Ascending aorta (tissue), 2 donors: ENCODE measurements around the gene ASIC3. TPM values are rescaled to one million over a fixed set of nuclear protein-coding genes. Genes with fewer than 3 reads are reported as not detected.

ENCODE experiments used
- DNase-seq, 2 donors: peaks; one replicate each; pipeline ENCODE4 v3.0.0-alpha.2; 2019; ENCODE audit warnings: low spot score in 2 of 2
- H3K27ac ChIP-seq, 2 donors: fragments of 200-600 bp; sonication (generic); one replicate each; pipeline ENCODE4 v1.5.1; 2016 to 2017; ENCODE audit warnings: mild to moderate bottlenecking in 1 of 2
- H3K27me3 ChIP-seq: fragments of 200-600 bp; sonication (generic); one replicate; pipeline ENCODE4 v1.5.1; 2017
- H3K36me3 ChIP-seq, 2 donors: fragments of 200-600 bp; sonication (generic); one replicate each; pipeline ENCODE4 v1.5.1; 2016
- H3K4me1 ChIP-seq, 2 donors: fragments of 200-600 bp; sonication (generic); one replicate each; pipeline ENCODE4 v1.5.1; 2016 to 2017; ENCODE audit warnings: mild to moderate bottlenecking in 1 of 2
- H3K4me3 ChIP-seq, 2 donors: fragments of 200-600 bp; sonication (generic); one replicate each; pipeline ENCODE4 v1.5.1; 2016 to 2017; ENCODE audit warnings: mild to moderate bottlenecking in 1 of 2
- H3K9me3 ChIP-seq, 2 donors: fragments of 200-600 bp; sonication (generic); one replicate each; pipeline ENCODE4 v1.5.1; 2016
- intact Hi-C: fragments of 100-400 bp; cut with DNase I; formaldehyde crosslinking; loops from one replicate; pipeline ENCODE4 v1.15.1; 2023
- total RNA-seq: library from RNA; depleted of rRNA; stranded (reverse); fragments of >200 nt; gene quantifications from one replicate; pipeline ENCODE4 v1.1.0, GENCODE V29; 2016
- TF ChIP-seq, protein P1 (sequence below), 3 experiments: fragments of 200-600 bp in 2 of 3; fragments of 450-650 bp in 1 of 3; sonication (generic) in 2 of 3; IDR thresholded peaks; one replicate each; pipeline ENCODE4 v1.5.1; 2016 to 2019; ENCODE audit warnings: antibody characterized with exemption in 3 of 3, mild to moderate bottlenecking in 1 of 3, moderate library complexity in 1 of 3

ASIC3 gene
- total RNA-seq, 1 donor from 2014 or later: not detected

DNA sequence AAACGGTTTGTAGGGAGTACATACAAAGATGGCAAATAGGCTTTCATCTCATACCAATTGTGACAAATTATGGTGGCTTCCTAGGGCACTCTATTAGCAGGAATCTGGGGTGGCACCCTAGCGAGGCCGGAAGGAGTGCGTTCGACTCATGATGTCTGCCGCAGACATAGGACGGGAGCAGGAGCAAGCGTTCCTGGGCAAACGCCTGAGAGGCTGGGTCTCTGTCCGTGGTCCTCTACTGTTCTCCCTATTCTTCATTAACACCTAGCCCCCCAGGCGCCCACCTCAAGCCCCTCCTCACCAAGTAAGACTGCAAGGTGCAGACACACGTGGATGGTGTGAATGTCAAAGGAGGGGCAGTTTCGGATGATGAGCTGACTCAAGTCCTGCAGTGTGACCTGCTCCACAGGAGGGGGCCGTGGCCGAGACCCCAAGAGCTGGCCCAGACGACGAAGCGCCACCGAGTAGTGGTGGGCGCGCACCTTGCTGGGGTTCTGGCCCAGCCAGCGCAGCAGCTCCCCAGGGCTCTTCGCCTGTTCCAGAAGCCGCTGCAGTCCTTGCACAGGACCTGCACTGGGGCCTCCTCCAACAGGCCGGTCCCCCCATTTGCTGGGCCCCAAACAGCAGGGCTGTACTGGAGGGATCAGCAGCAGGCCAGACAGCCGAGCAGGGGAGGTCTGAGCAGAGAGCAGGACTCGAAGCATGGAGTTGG, 31.0 kb downstream of the ASIC3 start:
- H3K27ac ChIP-seq: peak overlapping the region in 1 of 2 donors; percentile 95

DNA sequence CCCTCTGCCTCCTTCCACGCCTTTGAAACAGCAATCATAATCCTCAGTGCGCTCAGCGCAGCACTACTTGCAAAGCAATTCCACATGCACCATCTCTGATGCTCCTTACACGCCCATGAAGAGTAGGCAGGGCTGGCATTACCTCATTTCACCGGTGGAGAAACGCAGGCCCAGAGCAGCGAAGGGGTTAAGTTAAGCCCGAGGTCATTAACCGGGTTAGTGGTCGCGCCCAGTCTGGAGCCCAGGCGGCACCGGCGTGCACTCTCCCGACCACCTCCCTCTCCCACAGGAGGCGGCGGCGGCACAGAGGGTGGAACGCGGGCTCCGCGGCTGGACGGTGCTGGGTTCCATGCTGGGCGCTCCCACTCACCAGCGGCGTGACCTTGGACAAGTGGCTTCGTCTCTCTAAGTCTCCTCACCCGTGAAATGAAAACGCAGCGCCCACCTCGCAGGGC, 31.8 kb downstream of the ASIC3 start:
- intact Hi-C loops: loop anchor here (1.0 to 10.0 kb wide), 7 partner anchors 21 to 1365 kb away; partner anchors contain the start of genes ABCB8, ABCF2, NUB1 and SLC4A2
- H3K27ac ChIP-seq: peak overlapping the region; percentile 95 to 96
- H3K4me1 ChIP-seq: peaks cover 24 to 30% of the 10 kb centered on the region in 2 donors
- DNase-seq: no peak
- H3K27me3 ChIP-seq: no peaks in the 10 kb centered on the region
- TF ChIP-seq, protein P1, sequence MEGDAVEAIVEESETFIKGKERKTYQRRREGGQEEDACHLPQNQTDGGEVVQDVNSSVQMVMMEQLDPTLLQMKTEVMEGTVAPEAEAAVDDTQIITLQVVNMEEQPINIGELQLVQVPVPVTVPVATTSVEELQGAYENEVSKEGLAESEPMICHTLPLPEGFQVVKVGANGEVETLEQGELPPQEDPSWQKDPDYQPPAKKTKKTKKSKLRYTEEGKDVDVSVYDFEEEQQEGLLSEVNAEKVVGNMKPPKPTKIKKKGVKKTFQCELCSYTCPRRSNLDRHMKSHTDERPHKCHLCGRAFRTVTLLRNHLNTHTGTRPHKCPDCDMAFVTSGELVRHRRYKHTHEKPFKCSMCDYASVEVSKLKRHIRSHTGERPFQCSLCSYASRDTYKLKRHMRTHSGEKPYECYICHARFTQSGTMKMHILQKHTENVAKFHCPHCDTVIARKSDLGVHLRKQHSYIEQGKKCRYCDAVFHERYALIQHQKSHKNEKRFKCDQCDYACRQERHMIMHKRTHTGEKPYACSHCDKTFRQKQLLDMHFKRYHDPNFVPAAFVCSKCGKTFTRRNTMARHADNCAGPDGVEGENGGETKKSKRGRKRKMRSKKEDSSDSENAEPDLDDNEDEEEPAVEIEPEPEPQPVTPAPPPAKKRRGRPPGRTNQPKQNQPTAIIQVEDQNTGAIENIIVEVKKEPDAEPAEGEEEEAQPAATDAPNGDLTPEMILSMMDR (IDR thresholded peaks at IDR 0.05): no peak
- no peaks in the 10 kb centered on the region for H3K9me3 ChIP-seq
- peaks cover 11 to 22% of the 10 kb centered on the region in 2 donors for H3K36me3 ChIP-seq
- H3K4me3 ChIP-seq: peak overlapping the region; percentile 75 to 87

More for the DNA sequence above, 31.0 kb downstream of the ASIC3 start:
- peak in 1 of 2 donors; percentile 61 for DNase-seq
- H3K4me1 ChIP-seq: peaks cover 24 to 30% of the 10 kb centered on the region in 2 donors
- TF ChIP-seq, protein P1 (IDR thresholded peaks at IDR 0.05): no peak
- peaks cover 16 to 29% of the 10 kb centered on the region in 2 donors for H3K36me3 ChIP-seq
- no peaks in the 10 kb centered on the region for H3K9me3 ChIP-seq
- intact Hi-C loops: no loop called here
- no peaks in the 10 kb centered on the region for H3K27me3 ChIP-seq
- H3K4me3 ChIP-seq: peak overlapping the region; percentile 75 to 87

DNA sequence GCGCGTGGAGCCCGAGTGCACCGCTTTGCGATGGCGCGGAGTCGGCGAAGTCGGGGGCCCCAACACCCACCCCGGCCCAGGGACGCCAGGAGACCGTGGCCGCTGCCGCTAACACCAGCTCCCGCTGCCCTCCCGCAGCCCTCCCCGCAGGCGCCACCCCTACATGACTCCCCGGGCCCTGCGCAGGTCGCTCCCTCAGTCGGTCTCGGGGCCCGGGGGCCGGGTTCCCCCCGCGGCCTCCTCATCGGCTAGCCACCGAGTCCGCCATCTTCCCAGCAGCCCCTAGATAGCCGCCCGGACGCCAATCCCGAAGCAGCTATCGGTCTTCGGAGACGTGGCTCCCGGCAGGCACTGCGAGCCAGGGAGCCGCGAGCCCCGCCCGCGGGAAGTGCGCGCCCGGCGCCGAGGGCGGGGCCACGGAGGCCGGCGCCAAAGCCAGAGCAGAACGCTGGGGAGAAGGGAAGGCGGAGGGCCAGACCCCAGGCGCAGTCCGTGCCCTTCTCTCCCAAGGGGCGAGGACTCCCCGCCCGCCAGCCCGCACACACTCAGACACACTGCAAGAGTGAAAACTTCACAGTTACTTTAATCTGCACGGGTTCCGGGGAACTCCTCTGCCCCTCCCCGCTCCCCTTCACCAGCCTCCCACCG, 32.3 kb downstream of the ASIC3 start, which contains the start of gene FASTK:
Gene FASTK (minus strand): TSS at position 288 of the 648 bp plus-strand sequence. CDS start 43 bp downstream, at position 245.
- intact Hi-C loops: loop anchor here (1.0 to 10.0 kb wide), 7 partner anchors 21 to 1366 kb away; partner anchors contain the start of genes ABCB8, ABCF2, NUB1 and SLC4A2
- peaks cover 24 to 35% of the 10 kb centered on the region in 2 donors for H3K4me1 ChIP-seq
- peak; percentile 84 to 95 for DNase-seq
- H3K9me3 ChIP-seq: no peaks in the 10 kb centered on the region
- TF ChIP-seq, protein P1 (IDR thresholded peaks at IDR 0.05): no peak
- H3K4me3 ChIP-seq: peak within 1 kb of the TSS; percentile 75 to 87
- H3K27ac ChIP-seq: peak within 1 kb of the TSS; percentile 95 to 96
- peaks cover 7 to 16% of the 10 kb centered on the region in 2 donors for H3K36me3 ChIP-seq
- no peaks in the 10 kb centered on the region for H3K27me3 ChIP-seq

DNA sequence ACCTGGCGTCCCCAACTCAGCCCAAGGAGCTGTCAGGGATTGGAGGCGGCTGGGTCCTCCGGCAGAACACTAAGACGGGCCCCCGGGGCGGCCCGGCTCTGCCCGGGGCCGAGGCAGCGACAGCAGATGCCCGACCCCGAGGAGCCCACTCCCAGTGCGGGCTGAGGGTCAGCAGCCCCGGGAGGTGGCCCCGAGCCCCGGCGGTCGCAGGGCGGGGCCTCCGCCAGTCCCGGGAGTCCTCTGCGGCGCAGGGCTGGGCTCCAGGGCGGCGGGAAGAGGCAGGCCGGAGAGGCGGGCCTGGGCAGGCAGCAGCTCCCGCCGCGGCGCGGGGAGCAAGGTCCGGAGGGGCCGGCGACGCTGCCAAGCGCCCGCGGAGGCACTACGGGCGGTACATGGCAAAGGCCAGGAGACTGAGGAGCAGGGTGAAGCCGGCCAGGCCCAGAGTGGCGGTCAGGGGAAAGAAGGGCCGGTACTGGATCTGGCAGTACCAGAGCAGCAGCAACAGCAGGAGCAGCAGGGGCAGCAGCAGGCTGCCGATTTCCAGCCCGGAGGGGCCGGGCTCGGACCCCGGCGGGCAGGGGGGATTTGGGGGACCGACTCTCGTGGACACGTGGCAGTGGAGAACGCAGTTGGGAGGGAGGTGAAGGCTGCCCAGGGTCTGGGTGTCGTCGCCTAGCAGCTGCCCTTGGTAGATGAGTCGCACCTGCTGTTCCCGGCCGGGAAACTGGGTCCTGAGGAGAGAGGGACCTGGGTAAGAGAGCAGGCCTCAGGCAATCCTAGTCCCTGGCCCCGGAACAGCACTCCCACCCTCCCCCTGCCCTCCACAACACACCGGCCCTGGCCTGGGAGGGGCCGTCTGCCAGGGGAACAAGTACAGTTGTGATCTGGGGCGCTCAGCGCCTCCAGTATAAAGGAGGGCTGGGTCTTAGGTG, 33.1 kb downstream of the ASIC3 start:
- intact Hi-C loops: loop anchor here (2.0 to 10.0 kb wide), 4 partner anchors 166 to 1367 kb away; partner anchors contain the start of genes NUB1 and SMARCD3
- TF ChIP-seq, protein P1 (IDR thresholded peaks at IDR 0.05): no peak
- DNase-seq: no peak
- H3K4me3 ChIP-seq: peak overlapping the region; percentile 75 to 87
- H3K27me3 ChIP-seq: no peaks in the 10 kb centered on the region
- peak overlapping the region; percentile 95 to 96 for H3K27ac ChIP-seq
- peaks cover 0 to 9% of the 10 kb centered on the region in 2 donors for H3K36me3 ChIP-seq
- H3K9me3 ChIP-seq: no peaks in the 10 kb centered on the region
- peaks cover 24 to 38% of the 10 kb centered on the region in 2 donors for H3K4me1 ChIP-seq
